GM19035 (cell line): ENCODE data around the gene DSC3.
"Not testable (repeated sequence)": the region's sequence is repeated elsewhere in the genome, so short reads cannot be mapped to it uniquely, and the experiment has no call there.

ENCODE experiments used
- ATAC-seq: cut with Tn5 transposase; IDR thresholded peaks from one replicate; pipeline ENCODE4 v1.9.1; 2021; ENCODE audit not compliant: unreplicated experiment

DSC3 gene

GRCh38 chr18:30978091-30978490 is 64.5 kb downstream of the DSC3 start:
- ATAC-seq: not testable (repeated sequence)

GRCh38 chr18:30971338-30971956 is 71.1 kb downstream of the DSC3 start:
- ATAC-seq: peak; percentile 63

GRCh38 chr18:30970196-30970816 is 72.2 kb downstream of the DSC3 start:
- no peak for ATAC-seq

GRCh38 chr18:30969670-30970170 is 72.8 kb downstream of the DSC3 start:
- ATAC-seq: no peak

- no peak for ATAC-seq
Observed at GRCh38 chr18:30967701-30968100, 74.8 kb downstream of the DSC3 start.

GRCh38 chr18:30965237-30965636 is 77.3 kb downstream of the DSC3 start:
- no peak for ATAC-seq

- ATAC-seq: no peak
Observed at GRCh38 chr18:30960661-30961060, 81.9 kb downstream of the DSC3 start.

GRCh38 chr18:30957066-30957465 is 85.5 kb downstream of the DSC3 start:
- ATAC-seq: no peak

GRCh38 chr18:30954262-30954661 is 88.3 kb downstream of the DSC3 start:
- ATAC-seq: no peak

- ATAC-seq: no peak
Observed at GRCh38 chr18:30945761-30946160, 96.8 kb downstream of the DSC3 start.

- ATAC-seq: no peak
Observed at GRCh38 chr18:30944773-30945417, 97.6 kb downstream of the DSC3 start.

- no peak for ATAC-seq
Observed at GRCh38 chr18:30940952-30941539, 101.5 kb downstream of the DSC3 start.
